Measurements from ENCODE around the gene FBF1.
"Not testable (repeated sequence)": the region's sequence is repeated elsewhere in the genome, so short reads cannot be mapped to it uniquely, and the experiment has no call there.

FBF1 gene

GRCh38 chr17:75893305-75894048 is 47.4 kb downstream of the FBF1 start:
- no peak for DNase-seq

DNA sequence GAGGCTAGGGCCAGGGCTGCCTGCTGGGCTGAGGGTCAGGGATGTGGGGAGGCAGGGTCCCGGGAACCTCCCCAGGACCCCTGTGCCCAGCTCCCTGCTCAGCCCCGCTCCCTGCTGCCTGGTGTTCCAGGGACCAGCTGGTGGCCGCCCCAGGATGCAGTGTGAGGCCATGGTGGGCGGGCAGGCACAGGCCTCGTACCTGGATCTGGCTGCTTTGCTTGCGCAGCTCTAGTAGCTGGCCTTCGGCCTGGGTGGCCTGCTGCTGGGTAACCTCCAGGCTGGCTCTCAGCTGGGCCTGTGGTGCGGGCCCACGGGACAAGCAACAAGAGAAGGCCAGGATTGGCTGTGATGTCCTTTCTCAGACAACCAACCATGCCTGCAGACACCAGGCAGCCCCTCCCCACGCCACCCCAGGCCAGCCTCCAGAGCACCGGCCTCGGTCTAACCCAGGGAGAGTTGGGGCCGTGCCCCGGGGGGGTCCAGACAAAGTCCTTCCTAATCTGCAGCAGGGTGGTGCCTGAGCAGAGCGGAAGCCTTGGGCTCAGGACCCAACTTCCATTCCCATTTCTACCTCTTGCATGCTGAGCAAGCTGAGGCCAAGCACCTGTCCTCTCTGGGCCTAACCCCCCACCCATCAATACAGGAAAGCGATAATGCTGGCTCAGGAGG is 48.2 kb downstream of the FBF1 start:
- no peak for DNase-seq

DNA sequence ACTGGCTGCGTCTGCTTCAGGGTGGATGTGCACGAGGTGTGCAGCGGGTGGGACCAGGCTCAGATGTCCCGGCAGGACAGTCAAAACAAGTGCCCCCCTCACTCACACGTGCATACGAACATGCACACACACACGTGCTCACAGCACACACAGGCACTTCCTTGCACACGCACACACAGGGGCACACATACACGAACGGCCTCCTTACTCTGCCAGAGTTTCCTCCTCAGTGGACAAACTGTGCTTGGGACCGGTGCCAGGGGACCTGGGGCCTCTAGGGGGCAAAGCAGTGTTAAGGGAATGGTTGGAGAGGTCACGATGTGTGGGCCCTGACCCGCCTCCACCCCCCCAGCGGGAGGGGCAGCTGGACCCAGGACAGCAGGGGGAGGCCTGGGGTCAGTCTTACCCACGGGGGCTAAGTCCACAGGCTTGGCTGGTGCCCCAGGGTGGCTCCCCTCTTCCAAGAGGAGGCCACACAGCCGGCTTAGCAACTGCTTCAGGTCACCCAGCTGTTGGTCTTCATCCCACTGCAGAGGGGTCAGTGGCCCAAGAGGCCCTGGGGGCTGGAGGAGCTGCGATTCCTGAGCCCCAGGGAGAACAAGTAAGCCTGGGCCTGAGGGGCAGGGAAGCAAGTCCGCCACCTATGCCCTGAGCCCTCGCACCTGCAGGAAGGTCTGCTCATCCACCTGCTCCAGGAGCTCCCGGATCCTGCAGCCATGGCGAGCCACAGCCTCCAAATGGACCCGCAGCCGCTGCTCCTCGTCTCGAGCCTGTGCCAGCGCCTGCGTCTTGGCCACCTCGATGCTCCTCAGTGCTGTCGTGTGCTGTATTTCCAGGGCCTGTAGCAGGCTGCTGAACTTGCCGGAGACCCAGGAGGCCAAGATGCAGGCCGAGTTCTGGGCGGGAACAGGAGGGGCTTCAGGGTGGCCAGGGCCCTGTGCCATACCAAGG is 49.0 kb downstream of the FBF1 start:
- no peak for DNase-seq

GRCh38 chr17:75891022-75891604 is 49.7 kb downstream of the FBF1 start:
- DNase-seq: no peak

- no peak for DNase-seq
Measured at GRCh38 chr17:75889454-75889853, 51.4 kb downstream of the FBF1 start.

DNA sequence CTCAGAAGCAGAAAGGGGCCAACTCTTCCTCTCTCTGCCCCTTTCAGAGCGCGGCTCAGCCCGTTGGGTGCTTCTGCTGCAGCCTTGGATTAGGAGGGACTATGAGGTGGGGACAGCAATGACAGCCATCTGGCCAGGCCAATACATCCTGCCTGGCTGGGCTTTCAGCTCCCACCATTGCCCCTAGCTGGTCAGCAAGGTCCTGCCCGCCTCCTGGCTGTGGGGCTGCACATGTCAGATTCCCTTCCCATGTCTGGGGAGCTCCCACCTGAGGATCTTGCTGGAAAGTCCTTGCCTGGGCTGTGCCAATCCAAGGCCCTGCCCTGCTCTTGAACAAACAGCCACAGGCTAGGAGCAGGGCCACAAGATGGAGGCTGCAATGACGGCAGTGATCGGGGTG is 52.4 kb downstream of the FBF1 start:
- no peak for DNase-seq

DNA sequence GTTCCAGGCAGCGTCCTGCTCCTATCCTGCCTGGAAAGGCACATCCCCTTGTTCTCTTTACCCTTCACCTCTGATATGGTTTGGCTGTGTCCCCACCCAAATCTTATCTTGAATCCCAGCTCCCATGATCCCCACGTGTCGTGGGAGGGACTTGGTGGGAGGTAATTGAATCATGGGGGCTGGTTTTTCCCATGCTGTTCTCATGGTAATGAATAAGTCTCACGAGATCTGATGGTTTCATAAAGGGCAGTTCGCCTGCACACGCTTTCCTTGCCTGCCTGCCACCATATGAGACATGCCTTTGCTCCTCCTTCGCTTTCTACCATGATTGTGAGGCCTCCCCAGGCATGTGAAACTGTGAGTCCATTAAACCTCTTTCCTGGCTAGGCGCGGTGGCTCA is 55.0 kb downstream of the FBF1 start:
- DNase-seq: not testable (repeated sequence)

- DNase-seq: no peak
Measured at GRCh38 chr17:75885431-75885830, 55.4 kb downstream of the FBF1 start.

DNA sequence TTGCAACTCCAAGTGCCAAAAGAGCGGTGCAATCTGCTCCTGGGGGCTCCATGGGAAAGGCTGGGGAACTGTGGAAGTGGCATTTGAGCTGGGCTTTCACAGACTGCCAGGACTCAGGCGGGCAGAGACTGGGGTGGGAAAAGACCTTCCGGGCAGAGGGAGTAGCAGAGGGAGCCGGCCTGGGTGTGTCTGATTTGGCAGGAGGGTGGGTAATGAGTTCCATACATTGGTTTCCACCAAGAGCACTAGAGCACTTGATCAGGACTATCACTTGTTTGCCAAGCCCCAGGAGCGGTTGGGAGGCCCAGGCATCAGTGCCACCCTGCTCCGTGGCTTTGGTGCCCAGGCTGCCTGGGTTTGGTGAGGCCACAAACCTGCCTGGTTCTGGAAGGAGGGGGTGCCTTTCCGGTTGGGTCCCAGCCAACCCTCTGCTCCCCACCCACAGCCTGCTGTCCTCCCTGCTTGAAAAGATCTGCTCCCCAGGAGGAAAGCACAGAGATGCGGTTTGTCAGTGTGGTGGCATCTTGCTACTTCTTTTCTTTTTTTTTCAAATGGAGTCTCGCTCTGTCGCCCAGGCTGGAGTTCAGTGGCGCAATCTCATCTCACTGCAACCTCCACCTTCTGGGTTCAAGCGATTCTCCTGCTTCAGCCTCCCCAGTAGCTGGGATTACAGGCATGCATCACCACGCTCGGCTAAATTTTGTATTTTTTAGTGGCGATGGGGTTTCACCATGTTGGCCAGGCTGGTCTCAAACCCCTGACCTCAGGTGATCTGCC is 59.0 kb downstream of the FBF1 start:
- DNase-seq: no peak

- DNase-seq: no peak
Measured at GRCh38 chr17:75880266-75880665, 60.6 kb downstream of the FBF1 start.

GRCh38 chr17:75878174-75878998 is 62.5 kb downstream of the FBF1 start, which contains the start of gene TRIM47:
TRIM47 (minus strand) TSS chr17:75878581; CDS start chr17:75878548, 33 bp downstream.
- no peak for DNase-seq

DNA sequence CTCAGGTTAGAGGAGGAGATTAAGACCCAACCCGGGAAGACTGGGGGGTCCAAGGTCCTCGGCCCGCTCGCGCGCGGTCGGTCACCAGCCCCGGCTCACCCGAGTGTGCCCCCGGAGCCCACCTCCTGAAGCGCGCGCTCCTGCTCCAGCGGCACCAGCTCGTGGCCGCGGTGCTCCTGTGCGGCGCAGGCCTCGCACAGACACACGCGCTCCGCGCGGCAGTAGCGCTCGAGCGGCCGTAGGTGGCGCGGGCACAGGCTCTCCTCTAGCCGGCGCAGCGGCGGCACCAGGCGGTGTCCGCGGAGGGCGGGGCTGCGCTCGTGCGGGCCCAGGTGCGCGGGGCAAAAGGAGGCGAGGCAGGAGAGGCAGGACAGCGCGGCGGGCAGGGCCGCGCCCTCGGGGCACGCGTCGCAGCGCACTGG is 63.1 kb downstream of the FBF1 start:
- peak; percentile 80 for DNase-seq

DNA sequence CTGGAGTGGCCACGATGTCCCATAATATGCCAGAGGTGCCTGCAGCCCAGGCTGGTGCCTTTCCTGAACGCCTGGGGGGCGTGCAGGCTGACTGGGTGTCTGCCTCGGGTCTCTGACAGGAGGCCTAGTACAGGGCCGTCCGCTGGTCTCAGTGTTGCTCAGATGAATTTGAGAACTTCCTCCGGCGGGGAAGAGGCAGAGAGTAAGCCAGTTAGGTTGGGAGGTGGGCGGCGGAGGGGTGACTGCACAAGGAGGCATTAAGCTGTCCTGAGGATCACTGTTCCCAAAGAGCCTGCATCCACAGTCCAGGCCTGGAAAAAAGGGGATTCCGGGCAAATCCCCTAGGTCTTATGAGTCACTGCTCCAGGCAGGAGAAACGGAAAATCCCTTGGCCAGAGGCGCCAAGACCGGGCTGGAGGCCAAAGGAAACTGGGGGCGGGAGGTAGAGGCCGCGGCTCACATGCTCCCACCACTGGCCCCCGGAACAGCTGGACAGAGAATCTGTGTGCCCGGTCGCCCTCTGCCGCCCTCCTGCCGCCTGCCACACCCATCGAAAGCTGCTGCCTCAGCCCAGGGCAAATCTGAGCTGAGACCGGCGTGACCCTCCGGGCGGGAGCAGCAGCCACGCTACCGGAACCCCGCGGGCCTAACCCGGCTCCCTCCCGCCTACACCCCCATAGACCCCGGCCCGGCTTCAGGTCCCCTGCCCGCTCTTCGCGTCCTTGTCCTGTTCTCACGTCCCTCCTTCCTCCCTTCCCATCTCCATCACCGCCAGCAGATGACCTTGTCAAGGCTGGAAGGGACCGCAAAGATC is 63.7 kb downstream of the FBF1 start:
- DNase-seq: peak; percentile 50

DNA sequence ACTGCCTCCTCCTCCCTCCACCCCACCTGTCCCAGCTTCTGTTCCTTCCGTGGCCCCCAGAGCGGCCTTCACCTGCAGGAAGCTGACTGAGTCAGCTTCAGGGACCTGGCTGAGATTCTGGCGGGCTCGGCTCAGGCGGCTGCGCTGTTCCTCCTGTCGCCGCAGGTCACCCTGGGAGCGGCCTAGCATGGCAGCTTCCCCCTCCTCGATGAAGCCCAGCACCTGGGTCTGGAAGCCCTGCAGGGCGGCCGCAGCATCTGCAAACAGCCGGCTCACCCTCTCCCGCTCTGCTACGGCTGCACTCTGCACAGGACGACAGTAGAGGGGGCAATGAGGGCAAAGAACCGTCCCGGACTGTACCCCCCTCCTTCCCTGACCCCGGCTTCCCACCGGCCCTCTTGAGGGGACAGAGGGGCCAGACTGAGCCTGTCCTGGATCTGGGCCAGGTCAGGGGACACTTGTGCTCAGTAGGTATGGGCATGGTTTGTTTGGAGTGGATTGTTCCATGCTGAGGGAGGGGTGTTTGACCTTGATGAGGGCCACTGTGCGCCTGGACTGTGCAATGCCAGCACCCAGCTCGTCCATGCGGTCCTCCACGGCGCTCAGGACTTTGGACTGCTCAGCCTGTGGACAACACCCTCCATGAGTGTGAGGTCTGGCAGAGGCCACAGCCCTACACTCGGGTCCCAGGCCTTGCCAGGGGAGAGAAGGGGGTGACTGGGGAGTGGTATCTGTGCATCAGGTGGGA is 64.5 kb downstream of the FBF1 start:
- peak; percentile 93 for DNase-seq

DNA sequence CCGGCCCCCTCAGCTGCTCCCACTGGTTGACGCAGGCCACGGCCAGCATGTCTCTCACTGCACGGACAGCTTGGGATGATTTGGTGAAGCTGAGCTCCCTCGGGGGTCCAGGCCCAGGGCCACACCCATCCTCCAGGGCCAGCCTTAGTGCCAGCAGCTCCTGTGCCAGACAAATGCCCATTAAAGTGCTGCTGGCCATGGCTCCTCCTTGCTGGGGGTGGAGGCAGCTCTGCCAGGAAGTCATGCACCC is 65.0 kb downstream of the FBF1 start:
- DNase-seq: no peak

DNA sequence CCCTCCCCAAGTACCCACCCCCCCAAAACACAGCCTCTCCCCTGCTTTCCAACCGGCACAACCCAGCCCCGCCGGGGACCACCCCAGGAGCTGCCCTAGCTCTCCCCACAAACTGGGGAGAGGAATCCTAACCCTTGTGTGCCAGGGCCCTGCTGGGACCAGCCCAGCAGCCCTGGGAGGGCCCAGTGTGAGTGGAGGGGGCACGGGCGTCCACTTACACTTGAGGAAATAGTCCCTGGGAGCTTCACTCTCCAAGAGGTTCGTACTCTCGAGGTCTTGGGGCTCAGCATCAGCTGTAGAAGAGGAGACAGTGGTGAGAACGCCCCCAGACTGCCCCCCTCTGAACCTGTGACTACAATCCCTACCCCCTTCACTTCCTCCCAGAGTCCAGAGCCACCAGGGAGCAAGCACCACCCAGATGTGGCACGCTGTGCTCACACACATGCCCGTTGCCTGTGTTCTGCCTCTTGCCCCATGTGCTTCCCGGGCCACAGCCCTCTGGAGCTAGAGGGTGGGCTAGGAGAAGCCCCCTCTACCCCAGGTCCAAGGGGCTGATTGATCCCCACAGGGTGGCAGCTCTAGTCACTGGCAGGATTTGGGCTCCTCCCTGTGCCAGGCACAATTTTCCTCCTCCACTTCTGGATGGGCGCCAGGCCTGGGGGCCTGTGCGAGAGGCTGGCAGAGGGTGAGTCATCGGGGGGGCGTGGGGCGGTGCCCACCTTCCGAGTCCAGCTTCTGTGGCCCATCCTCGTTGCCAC is 65.5 kb downstream of the FBF1 start:
- no peak for DNase-seq

DNA sequence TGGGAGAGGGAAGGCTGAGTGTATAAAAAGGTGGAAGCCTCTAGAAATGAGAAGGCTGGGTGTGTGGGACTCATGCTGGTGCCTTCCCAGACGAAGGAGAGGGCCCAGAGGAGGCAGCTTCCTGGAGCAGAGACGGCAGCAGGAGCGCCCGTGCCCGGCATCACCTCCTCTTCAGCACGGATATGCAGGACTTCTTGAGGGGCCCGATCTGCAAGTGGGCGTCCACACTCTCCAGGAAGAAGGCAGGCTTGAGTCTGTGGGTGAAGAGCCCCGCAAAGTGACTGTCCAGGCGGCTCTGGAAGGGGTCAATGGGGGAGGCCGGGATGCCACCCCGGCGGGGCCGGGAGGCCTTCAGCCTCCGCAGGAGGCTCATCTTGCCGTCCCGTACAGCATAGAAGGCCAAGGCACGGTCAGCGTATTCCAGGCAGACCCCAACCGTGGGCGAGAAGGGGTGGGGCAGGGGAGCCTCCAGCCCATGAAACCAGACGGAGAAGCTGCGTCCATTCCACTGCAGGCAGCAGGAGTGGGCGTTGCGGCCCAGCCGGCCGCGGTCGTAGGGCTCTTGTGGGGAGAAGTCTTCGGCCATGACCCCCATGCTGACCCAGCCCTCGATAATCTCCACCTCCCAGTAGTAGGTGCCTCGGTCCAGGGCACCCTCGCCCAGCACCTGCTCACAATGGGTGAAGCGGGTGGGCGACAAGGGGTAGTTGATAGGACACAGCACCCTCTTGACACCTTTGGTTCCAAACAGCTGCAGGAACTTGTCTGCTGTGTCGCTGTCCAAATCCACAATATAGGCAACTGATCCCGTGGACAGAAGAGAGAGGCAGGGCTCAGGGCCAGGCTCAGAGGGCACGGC is 66.3 kb downstream of the FBF1 start:
- DNase-seq: no peak
